ENCODE measurements around the gene VEPH1. TPM values are rescaled to one million over a fixed set of nuclear protein-coding genes. Genes with fewer than 3 reads are reported as not detected.

The VEPH1 gene
- total RNA-seq (2022), result 26.0 and 35.1 TPM in 2 replicates
- Bru-seq, nascent RNA, result percentile 61 among the genes with signal in this experiment
- percentile 47 among the genes with signal in this experiment for BruChase-seq, experiment 1, labeled RNA remaining after a 6-hour chase
- percentile 48 among the genes with signal in this experiment for BruChase-seq, experiment 2, labeled RNA remaining after a 2-hour chase
- long read RNA-seq, full-length matches to known transcripts, result 3 of 14 reads
- long read RNA-seq, partial matches to known transcripts, result 4 of 14 reads
- long read RNA-seq, other reads (novel, unspliced or antisense), result 7 of 14 reads

GRCh38 chr3:157502916-157503595 lies at the start of gene VEPH1:
VEPH1 (minus strand) TSS chr3:157503416; CDS start chr3:157495349, 8,067 bp downstream.
- peak; percentile 79 for DNase-seq
- intact Hi-C loops (cut with micrococcal nuclease; ENCODE audit: unreplicated experiment), result no loop called here
- Mint-ChIP-seq H3K9me3 (ENCODE audit: low read depth, unreplicated experiment) (peaks cover 3% of the 10 kb centered on the region), H3K27me3 (ENCODE audit: unreplicated experiment) (no peaks in the 10 kb centered on the region), H3K27ac (ENCODE audit: unreplicated experiment) (peak within 1 kb of the TSS; percentile 43), H3K4me3 (ENCODE audit: low read depth, unreplicated experiment) (peak within 1 kb of the TSS; percentile 76), H3K36me3 (ENCODE audit: insufficient read depth, unreplicated experiment) (peaks cover 30% of the 10 kb centered on the region), H3K4me1 (ENCODE audit: low read depth, unreplicated experiment) (peaks cover 72% of the 10 kb centered on the region)
- TF ChIP-seq CTCF (IDR thresholded peaks at IDR 0.05; ENCODE audit: unreplicated experiment), result no peak
- CTCF ChIA-PET, result interaction anchor here (0.6 to 2.3 kb wide), 8 partner anchors 29 to 955 kb away, joined by 3 to 13 read pairs (median 3); no protein-coding TSS in a partner anchor
- no TSS peak for BruUV-seq (replicated peaks)

- no peaks in the 10 kb centered on the region for H3K36me3 Mint-ChIP-seq (ENCODE audit: insufficient read depth, unreplicated experiment)
- intact Hi-C loops (cut with micrococcal nuclease; ENCODE audit: unreplicated experiment), result no loop called here
- H3K27me3 Mint-ChIP-seq (ENCODE audit: unreplicated experiment), result no peaks in the 10 kb centered on the region
- no peak overlapping the region for H3K4me3 Mint-ChIP-seq (ENCODE audit: low read depth, unreplicated experiment)
- H3K4me1 Mint-ChIP-seq (ENCODE audit: low read depth, unreplicated experiment), result no peaks in the 10 kb centered on the region
- no peak for DNase-seq
- peaks cover 6% of the 10 kb centered on the region for H3K9me3 Mint-ChIP-seq (ENCODE audit: low read depth, unreplicated experiment)
- no peak for TF ChIP-seq CTCF (IDR thresholded peaks at IDR 0.05; ENCODE audit: unreplicated experiment)
- CTCF ChIA-PET, result interaction anchor here (0.9 to 1.9 kb wide), 2 partner anchors 10 to 22 kb away, joined by 4 to 5 read pairs; no protein-coding TSS in a partner anchor
- BruUV-seq (replicated peaks), result no TSS peak
- no peak overlapping the region for H3K27ac Mint-ChIP-seq (ENCODE audit: unreplicated experiment)
These were observed 48.7 kb upstream of the VEPH1 start for GRCh38 chr3:157551961-157552360.

GRCh38 chr3:157549498-157549897 lies 46.3 kb upstream of the VEPH1 start:
- no peak for DNase-seq
- Mint-ChIP-seq H3K4me1 (ENCODE audit: low read depth, unreplicated experiment) (no peaks in the 10 kb centered on the region), H3K36me3 (ENCODE audit: insufficient read depth, unreplicated experiment) (no peaks in the 10 kb centered on the region), H3K27ac (ENCODE audit: unreplicated experiment) (no peak overlapping the region), H3K27me3 (ENCODE audit: unreplicated experiment) (no peaks in the 10 kb centered on the region), H3K9me3 (ENCODE audit: low read depth, unreplicated experiment) (peaks cover 6% of the 10 kb centered on the region), H3K4me3 (ENCODE audit: low read depth, unreplicated experiment) (no peak overlapping the region)
- BruUV-seq (replicated peaks), result no TSS peak
- TF ChIP-seq CTCF (IDR thresholded peaks at IDR 0.05; ENCODE audit: unreplicated experiment), result no peak
- CTCF ChIA-PET, result no interaction called here
- intact Hi-C loops (cut with micrococcal nuclease; ENCODE audit: unreplicated experiment), result no loop called here

- intact Hi-C loops (cut with micrococcal nuclease; ENCODE audit: unreplicated experiment), result no loop called here
- CTCF ChIA-PET, result interaction anchor here (0.7 to 3.4 kb wide), 6 partner anchors 10 to 419 kb away, joined by 3 to 27 read pairs (median 4); no protein-coding TSS in a partner anchor
- Mint-ChIP-seq H3K36me3 (ENCODE audit: insufficient read depth, unreplicated experiment) (peaks cover 15% of the 10 kb centered on the region), H3K27me3 (ENCODE audit: unreplicated experiment) (no peaks in the 10 kb centered on the region), H3K4me3 (ENCODE audit: low read depth, unreplicated experiment) (no peak overlapping the region), H3K27ac (ENCODE audit: unreplicated experiment) (no peak overlapping the region), H3K4me1 (ENCODE audit: low read depth, unreplicated experiment) (peaks cover 12% of the 10 kb centered on the region), H3K9me3 (ENCODE audit: low read depth, unreplicated experiment) (peaks cover 4% of the 10 kb centered on the region)
- DNase-seq, result no peak
- no peak for TF ChIP-seq CTCF (IDR thresholded peaks at IDR 0.05; ENCODE audit: unreplicated experiment)
- no TSS peak for BruUV-seq (replicated peaks)
These were observed 41.4 kb upstream of the VEPH1 start for GRCh38 chr3:157544501-157545130.
